Endodermal cell (in vitro differentiated cells): ENCODE results near the gene LOXL3. TPM values are rescaled to one million over a fixed set of nuclear protein-coding genes. Genes with fewer than 3 reads are reported as not detected.

Experiments used
- DNase-seq: peaks from one replicate; pipeline ENCODE4 v3.0.0-alpha.2; 2017
- H3K27ac ChIP-seq: 2 replicates; pipeline ENCODE4 v1.5.1; 2013; ENCODE audit warnings: mild to moderate bottlenecking, low read depth, low read length, moderate library complexity
- H3K27me3 ChIP-seq: 2 replicates; pipeline ENCODE4 v1.6.1; 2013; ENCODE audit warnings: mild to moderate bottlenecking, low read length, moderate library complexity; ENCODE audit not compliant: insufficient read depth, control insufficient read depth, poor library complexity, severe bottlenecking
- H3K36me3 ChIP-seq: 2 replicates; pipeline ENCODE4 v1.7.0; 2013; ENCODE audit warnings: mild to moderate bottlenecking, low read length, moderate library complexity; ENCODE audit not compliant: control insufficient read depth, insufficient read depth
- H3K4me1 ChIP-seq: one replicate; pipeline ENCODE4 v1.7.0; 2013; ENCODE audit warnings: low read length; ENCODE audit not compliant: control insufficient read depth, insufficient read depth
- H3K4me3 ChIP-seq: 2 replicates; pipeline ENCODE4 v1.5.1; 2013; ENCODE audit warnings: mild to moderate bottlenecking, low read length, moderate library complexity
- H3K9ac ChIP-seq: 2 replicates; pipeline ENCODE4 v1.6.1; 2013; ENCODE audit warnings: mild to moderate bottlenecking, low read length, moderate library complexity; ENCODE audit not compliant: poor library complexity, severe bottlenecking; ENCODE audit errors: extremely low read depth
- H3K9me3 ChIP-seq: 2 replicates; pipeline ENCODE4 v1.6.1; 2013; ENCODE audit warnings: mild to moderate bottlenecking, low read length, moderate library complexity; ENCODE audit not compliant: control insufficient read depth
- H3K27ac Mint-ChIP-seq: 2 replicates; pipeline ENCODE4 v1.8.0; 2020; ENCODE audit warnings: mixed read lengths
- H3K27me3 Mint-ChIP-seq: 2 replicates; pipeline ENCODE4 v1.8.0; 2021; ENCODE audit warnings: mild to moderate bottlenecking, mixed read lengths; ENCODE audit not compliant: insufficient read depth
- H3K36me3 Mint-ChIP-seq: 2 replicates; pipeline ENCODE4 v1.8.0; 2020; ENCODE audit warnings: low read depth, mixed read lengths
- H3K4me1 Mint-ChIP-seq: 2 replicates; pipeline ENCODE4 v1.8.0; 2020; ENCODE audit warnings: mixed read lengths
- H3K4me3 Mint-ChIP-seq: 2 replicates; pipeline ENCODE4 v1.8.0; 2020; ENCODE audit warnings: mild to moderate bottlenecking, moderate library complexity, mixed read lengths
- H3K9me3 Mint-ChIP-seq: 2 replicates; pipeline ENCODE4 v1.8.0; 2020; ENCODE audit warnings: mild to moderate bottlenecking, mixed read lengths
- WGBS, 2 experiments: methylation state at CpG; one replicate each; pipeline versions ENCODE4 v1.1.5 to v1.1.7; 2013; ENCODE audit warnings: missing lambda C conversion rate in 2 of 2, mixed read lengths in 1 of 2; ENCODE audit not compliant: insufficient coverage in 1 of 2, insufficient read length in 1 of 2; 5-methylcytosine and 5-hydroxymethylcytosine counted together
- total RNA-seq, 2 donors: library from RNA; stranded (reverse); fragmentation: NEBNext Ultra II Directional in 1 of 2; extraction: Animal tissue kit (Norgen Biotek cat#: 25700) in 1 of 2; gene quantifications; 2 replicates in 1 of 2; 3 replicates in 1 of 2; pipeline ENCODE4 v1.2.1, GENCODE V29; 2021
- TF ChIP-seq, protein P1 (sequence below): fragments of 200-600 bp; sonication (generic); conservative IDR thresholded peaks from 2 replicates; pipeline ENCODE4 v1.5.0; 2021; ENCODE audit warnings: antibody characterized with exemption, mild to moderate bottlenecking

The LOXL3 gene
- total RNA-seq, 2 donors from 2014 or later = 5.4 to 7.6 TPM

DNA sequence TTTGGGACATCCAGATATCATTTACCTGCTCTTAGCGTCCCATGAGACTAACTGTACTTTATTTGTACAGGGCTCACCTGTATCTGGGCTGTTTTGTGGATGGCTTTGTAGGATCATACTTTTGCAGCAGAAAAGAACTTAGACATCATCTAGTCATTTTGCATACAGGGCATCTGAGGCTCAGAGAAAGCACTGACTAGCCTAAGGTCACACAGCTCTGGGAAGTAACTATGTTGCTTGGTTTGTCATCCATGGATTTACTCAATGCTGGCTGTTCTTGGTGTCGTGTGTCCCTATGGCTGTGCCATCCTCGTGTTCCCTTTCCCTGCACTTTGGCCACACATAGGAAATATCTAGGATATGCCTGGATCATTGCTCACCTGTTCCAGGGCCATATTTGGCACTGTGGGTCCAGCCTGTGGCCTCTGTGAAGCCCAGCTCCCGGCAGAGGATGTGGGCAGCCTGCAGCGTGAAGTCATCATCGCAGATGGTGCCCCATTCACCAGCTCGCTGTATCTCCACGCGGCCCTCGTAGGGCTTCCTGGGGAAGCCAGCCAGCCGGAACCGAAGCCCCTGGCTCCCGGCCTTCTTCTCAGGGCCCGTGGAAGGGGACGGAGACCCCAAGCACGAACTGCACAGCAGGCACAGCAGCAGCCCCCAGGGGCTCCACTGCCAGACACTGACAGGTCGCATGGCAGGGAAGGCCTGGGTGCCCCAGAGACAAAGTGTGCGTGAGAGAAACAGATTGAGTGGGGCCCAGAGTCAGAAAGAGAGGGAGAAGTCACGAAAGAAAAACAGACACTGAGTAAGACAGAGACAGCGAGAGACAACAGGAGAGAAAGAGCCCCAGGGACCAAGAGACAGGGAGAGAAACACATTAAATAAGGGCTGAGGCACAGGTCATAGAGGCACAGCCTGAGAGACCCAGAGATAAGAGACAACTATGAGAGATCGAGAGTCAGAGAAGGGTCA lies 1.5 kb downstream of the LOXL3 start:
- H3K4me3 ChIP-seq = no peak overlapping the region
- DNase-seq = peak; percentile 30
- peaks cover 91% of the 10 kb centered on the region for H3K27me3 ChIP-seq
- TF ChIP-seq, protein P1, sequence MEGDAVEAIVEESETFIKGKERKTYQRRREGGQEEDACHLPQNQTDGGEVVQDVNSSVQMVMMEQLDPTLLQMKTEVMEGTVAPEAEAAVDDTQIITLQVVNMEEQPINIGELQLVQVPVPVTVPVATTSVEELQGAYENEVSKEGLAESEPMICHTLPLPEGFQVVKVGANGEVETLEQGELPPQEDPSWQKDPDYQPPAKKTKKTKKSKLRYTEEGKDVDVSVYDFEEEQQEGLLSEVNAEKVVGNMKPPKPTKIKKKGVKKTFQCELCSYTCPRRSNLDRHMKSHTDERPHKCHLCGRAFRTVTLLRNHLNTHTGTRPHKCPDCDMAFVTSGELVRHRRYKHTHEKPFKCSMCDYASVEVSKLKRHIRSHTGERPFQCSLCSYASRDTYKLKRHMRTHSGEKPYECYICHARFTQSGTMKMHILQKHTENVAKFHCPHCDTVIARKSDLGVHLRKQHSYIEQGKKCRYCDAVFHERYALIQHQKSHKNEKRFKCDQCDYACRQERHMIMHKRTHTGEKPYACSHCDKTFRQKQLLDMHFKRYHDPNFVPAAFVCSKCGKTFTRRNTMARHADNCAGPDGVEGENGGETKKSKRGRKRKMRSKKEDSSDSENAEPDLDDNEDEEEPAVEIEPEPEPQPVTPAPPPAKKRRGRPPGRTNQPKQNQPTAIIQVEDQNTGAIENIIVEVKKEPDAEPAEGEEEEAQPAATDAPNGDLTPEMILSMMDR = no peak
- no peak overlapping the region for H3K27ac ChIP-seq
- H3K36me3 ChIP-seq = no peaks in the 10 kb centered on the region
- H3K9ac ChIP-seq = no peak overlapping the region
- 91 to 92% methylated on average over 16 to 21 of the region's 21 CpGs for WGBS, 2 experiments
- peaks cover 86% of the 10 kb centered on the region for H3K27me3 Mint-ChIP-seq
- H3K9me3 ChIP-seq = no peaks in the 10 kb centered on the region
- H3K4me1 Mint-ChIP-seq = peaks cover 13% of the 10 kb centered on the region
- H3K36me3 Mint-ChIP-seq = peaks cover 6% of the 10 kb centered on the region
- no peak overlapping the region for H3K27ac Mint-ChIP-seq
- H3K4me1 ChIP-seq = no peaks in the 10 kb centered on the region
- no peaks in the 10 kb centered on the region for H3K9me3 Mint-ChIP-seq
- no peak overlapping the region for H3K4me3 Mint-ChIP-seq

DNA sequence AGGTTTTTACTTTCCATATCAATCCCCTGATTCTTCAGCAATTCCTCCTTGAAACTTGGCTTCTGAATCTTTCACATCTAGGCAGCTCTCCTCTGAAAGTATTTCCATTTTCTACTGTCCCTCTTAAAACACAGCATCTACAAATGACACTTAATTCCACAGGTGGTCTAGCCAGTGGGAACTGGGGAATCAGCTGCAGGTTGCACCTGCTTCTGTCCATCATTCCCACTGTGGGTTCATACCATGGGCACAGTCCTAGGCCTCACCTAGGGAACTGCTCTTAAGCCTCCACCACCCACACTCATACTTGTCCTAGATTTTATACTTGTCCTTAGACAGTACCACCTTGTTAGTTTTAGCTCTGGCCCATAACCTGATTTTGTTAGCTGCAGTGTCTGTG lies 2.2 kb downstream of the LOXL3 start:
- H3K27ac Mint-ChIP-seq = no peak overlapping the region
- H3K4me1 ChIP-seq = no peaks in the 10 kb centered on the region
- peaks cover 86% of the 10 kb centered on the region for H3K27me3 ChIP-seq
- no peaks in the 10 kb centered on the region for H3K9me3 ChIP-seq
- H3K36me3 Mint-ChIP-seq = peaks cover 2% of the 10 kb centered on the region
- no peaks in the 10 kb centered on the region for H3K9me3 Mint-ChIP-seq
- H3K27ac ChIP-seq = no peak overlapping the region
- no peak overlapping the region for H3K4me3 ChIP-seq
- DNase-seq = peak; percentile 8
- TF ChIP-seq, protein P1 = no peak
- no peak overlapping the region for H3K4me3 Mint-ChIP-seq
- H3K36me3 ChIP-seq = no peaks in the 10 kb centered on the region
- peaks cover 81% of the 10 kb centered on the region for H3K27me3 Mint-ChIP-seq
- H3K4me1 Mint-ChIP-seq = peaks cover 13% of the 10 kb centered on the region
- H3K9ac ChIP-seq = no peak overlapping the region

DNA sequence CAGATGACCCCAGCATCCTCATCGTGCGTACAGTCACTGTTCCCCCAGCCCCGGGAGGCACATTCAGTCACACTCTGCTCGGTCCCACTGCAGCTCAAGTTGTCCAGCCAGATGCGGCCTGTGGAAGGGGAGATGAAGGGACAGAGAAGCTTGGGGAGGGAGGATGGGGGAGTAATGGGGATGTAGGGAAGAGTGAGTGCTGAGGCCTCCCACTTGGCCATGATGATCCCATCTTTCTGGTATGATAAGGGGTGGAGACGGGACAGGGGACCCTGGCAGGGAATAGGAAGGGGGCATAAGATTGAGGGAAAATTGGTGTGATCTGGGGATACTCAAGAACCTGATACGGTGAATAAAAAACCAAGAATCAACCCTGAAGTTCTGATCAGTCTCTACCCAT lies 3.5 kb downstream of the LOXL3 start:
- Histone ChIP-seq H3K9ac (no peak overlapping the region), H3K9me3 (no peaks in the 10 kb centered on the region), H3K27me3 (peaks cover 73% of the 10 kb centered on the region), H3K27ac (no peak overlapping the region), H3K4me1 (no peaks in the 10 kb centered on the region), H3K4me3 (no peak overlapping the region), H3K36me3 (no peaks in the 10 kb centered on the region)
- Mint-ChIP-seq H3K9me3 (no peaks in the 10 kb centered on the region), H3K27ac (no peak overlapping the region), H3K4me3 (no peak overlapping the region), H3K36me3 (no peaks in the 10 kb centered on the region), H3K4me1 (peaks cover 19% of the 10 kb centered on the region), H3K27me3 (peaks cover 75% of the 10 kb centered on the region)
- WGBS, 2 experiments = 90 to 97% methylated on average over 4 to 7 of the region's 7 CpGs
- peak; percentile 44 for DNase-seq
- TF ChIP-seq, protein P1 = no peak
